ENCODE measurements around the gene SHB.

DNA sequence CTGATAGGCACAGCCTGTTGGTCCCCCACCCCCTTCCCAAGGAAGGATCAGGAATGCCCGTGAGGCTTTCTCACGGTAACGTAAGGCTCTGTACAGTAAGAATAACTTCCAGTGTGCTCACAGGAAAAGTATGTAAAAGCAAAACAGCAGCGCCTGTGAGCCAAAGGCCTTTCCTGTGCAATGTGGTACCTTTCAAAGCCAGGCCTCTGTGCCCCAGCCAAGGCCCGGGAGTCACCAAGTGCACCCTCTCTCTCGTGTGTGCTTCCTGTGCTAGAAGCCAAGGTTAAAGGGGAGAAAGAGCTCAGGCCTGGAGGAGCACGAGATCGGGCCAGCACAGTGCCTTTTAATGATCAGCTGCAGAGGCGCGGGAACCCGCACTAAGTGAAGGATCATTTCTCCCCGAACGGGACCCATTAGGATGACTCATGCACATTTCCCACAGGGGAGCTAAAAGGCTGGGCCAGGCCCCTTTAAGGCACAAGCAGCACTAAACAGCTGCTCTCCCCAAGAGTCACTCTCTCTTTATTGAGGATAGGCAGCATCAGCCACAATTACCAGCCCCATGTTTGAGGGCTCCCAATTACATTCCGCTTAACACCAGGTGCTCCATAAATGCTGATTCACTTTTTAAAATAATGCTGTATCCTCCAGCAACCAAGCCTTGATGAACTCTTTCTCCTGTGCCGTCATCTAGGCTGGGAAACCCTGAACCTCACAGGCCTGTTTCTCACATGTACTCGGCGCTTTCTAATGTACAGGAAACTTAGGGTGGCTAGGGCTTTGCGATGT is 42.8 kb downstream of the SHB start:
- peak; percentile 11 for TF ChIP-seq POLR2A (IDR thresholded peaks at IDR 0.05)
- TF ChIP-seq, protein P1, sequence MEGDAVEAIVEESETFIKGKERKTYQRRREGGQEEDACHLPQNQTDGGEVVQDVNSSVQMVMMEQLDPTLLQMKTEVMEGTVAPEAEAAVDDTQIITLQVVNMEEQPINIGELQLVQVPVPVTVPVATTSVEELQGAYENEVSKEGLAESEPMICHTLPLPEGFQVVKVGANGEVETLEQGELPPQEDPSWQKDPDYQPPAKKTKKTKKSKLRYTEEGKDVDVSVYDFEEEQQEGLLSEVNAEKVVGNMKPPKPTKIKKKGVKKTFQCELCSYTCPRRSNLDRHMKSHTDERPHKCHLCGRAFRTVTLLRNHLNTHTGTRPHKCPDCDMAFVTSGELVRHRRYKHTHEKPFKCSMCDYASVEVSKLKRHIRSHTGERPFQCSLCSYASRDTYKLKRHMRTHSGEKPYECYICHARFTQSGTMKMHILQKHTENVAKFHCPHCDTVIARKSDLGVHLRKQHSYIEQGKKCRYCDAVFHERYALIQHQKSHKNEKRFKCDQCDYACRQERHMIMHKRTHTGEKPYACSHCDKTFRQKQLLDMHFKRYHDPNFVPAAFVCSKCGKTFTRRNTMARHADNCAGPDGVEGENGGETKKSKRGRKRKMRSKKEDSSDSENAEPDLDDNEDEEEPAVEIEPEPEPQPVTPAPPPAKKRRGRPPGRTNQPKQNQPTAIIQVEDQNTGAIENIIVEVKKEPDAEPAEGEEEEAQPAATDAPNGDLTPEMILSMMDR (IDR thresholded peaks at IDR 0.05), result no peak
